IPS-NIHi7 (cell line): ENCODE results near the gene SAMD14.

Experiments
- DNase-seq: peaks from one replicate; pipeline ENCODE4 v3.0.0; 2012; ENCODE audit warnings: mixed read lengths; ENCODE audit errors: extremely low spot score

SAMD14 gene

GRCh38 chr17:50129728-50130558 is at the start of gene SAMD14:
Gene SAMD14 (minus strand): TSS chr17:50130160. CDS start chr17:50124959, 5,201 bp downstream.
- no peak for DNase-seq

GRCh38 chr17:50177983-50178834 is 48.2 kb upstream of the SAMD14 start:
- DNase-seq: peak; percentile 78

- no peak for DNase-seq
Measured at GRCh38 chr17:50177476-50177875, 47.5 kb upstream of the SAMD14 start.

GRCh38 chr17:50176559-50177357 is 46.8 kb upstream of the SAMD14 start:
- DNase-seq: no peak

GRCh38 chr17:50175035-50175807 is 45.3 kb upstream of the SAMD14 start:
- DNase-seq: no peak

GRCh38 chr17:50174444-50174843 is 44.5 kb upstream of the SAMD14 start:
- no peak for DNase-seq

- DNase-seq: peak; percentile 59
Measured at GRCh38 chr17:50173335-50173941, 43.5 kb upstream of the SAMD14 start.

GRCh38 chr17:50172936-50173334 is 43.0 kb upstream of the SAMD14 start:
- no peak for DNase-seq

- DNase-seq: no peak
Measured at GRCh38 chr17:50172130-50172529, 42.2 kb upstream of the SAMD14 start.

GRCh38 chr17:50171371-50172071 is 41.6 kb upstream of the SAMD14 start:
- DNase-seq: no peak

GRCh38 chr17:50170662-50171370 is 40.9 kb upstream of the SAMD14 start:
- DNase-seq: no peak

- no peak for DNase-seq
Measured at GRCh38 chr17:50169881-50170459, 40.0 kb upstream of the SAMD14 start.

GRCh38 chr17:50169121-50169764 is 39.3 kb upstream of the SAMD14 start:
- peak; percentile 77 for DNase-seq

- DNase-seq: no peak
Measured at GRCh38 chr17:50168319-50168718, 38.4 kb upstream of the SAMD14 start.

- DNase-seq: no peak
Measured at GRCh38 chr17:50167371-50167770, 37.4 kb upstream of the SAMD14 start.

GRCh38 chr17:50166518-50167181 is 36.7 kb upstream of the SAMD14 start:
- no peak for DNase-seq

GRCh38 chr17:50165867-50166517 is 36.0 kb upstream of the SAMD14 start, which contains the start of gene SGCA:
Gene SGCA (plus strand): TSS chr17:50166005. CDS start chr17:50166041, 36 bp downstream.
- DNase-seq: no peak
